Liver (tissue), 9 donors: ENCODE results near the gene PEX5L. TPM values are rescaled to one million over a fixed set of nuclear protein-coding genes. Genes with fewer than 3 reads are reported as not detected.

Experiments
- DNase-seq: peaks from one replicate; pipeline ENCODE4 v3.0.0-alpha.2; 2017; ENCODE audit warnings: low spot score
- H3K27ac ChIP-seq, 2 donors: one replicate each; pipeline ENCODE4 v1.7.0; 2013; ENCODE audit warnings: inconsistent platforms in 2 of 2, low read length in 2 of 2, control low read depth in 1 of 2, low read depth in 1 of 2, mild to moderate bottlenecking in 1 of 2
- H3K27me3 ChIP-seq, 4 donors: one replicate each; pipeline versions ENCODE4 v1.6.1 to v1.7.0; 2013; ENCODE audit warnings: low read length in 3 of 4, inconsistent platforms in 1 of 4, mild to moderate bottlenecking in 1 of 4, moderate library complexity in 1 of 4; ENCODE audit not compliant: control insufficient read depth in 4 of 4, insufficient read depth in 4 of 4
- H3K36me3 ChIP-seq, 4 donors: one replicate each; pipeline versions ENCODE4 v1.6.1 to v1.7.0; 2013; ENCODE audit warnings: low read length in 3 of 4, mild to moderate bottlenecking in 3 of 4, low read depth in 1 of 4, moderate library complexity in 1 of 4; ENCODE audit not compliant: control insufficient read depth in 4 of 4, insufficient read depth in 3 of 4
- H3K4me1 ChIP-seq, 4 donors: one replicate each; pipeline versions ENCODE4 v1.6.1 to v1.7.0; 2013; ENCODE audit warnings: low read length in 3 of 4, mild to moderate bottlenecking in 3 of 4, moderate library complexity in 1 of 4; ENCODE audit not compliant: control insufficient read depth in 4 of 4, insufficient read depth in 4 of 4
- H3K4me3 ChIP-seq, 3 donors: one replicate each; pipeline versions ENCODE4 v1.6.1 to v1.7.0; 2013; ENCODE audit warnings: low read length in 3 of 3, control low read depth in 1 of 3, low read depth in 1 of 3, mild to moderate bottlenecking in 1 of 3
- H3K9ac ChIP-seq, 2 donors: one replicate each; pipeline ENCODE4 v1.7.0; 2013; ENCODE audit warnings: low read length in 2 of 2, mild to moderate bottlenecking in 2 of 2, moderate library complexity in 2 of 2, control low read depth in 1 of 2, low read depth in 1 of 2
- H3K9me3 ChIP-seq, 4 donors: one replicate each; pipeline versions ENCODE4 v1.6.1 to v1.7.0; 2013; ENCODE audit warnings: low read length in 3 of 4; ENCODE audit not compliant: control insufficient read depth in 4 of 4
- EGR1 ChIP-seq, 2 donors: IDR thresholded peaks; 2 replicates each; pipeline ENCODE4 v1.6.1; 2016 to 2018; ENCODE audit warnings: antibody characterized with exemption in 2 of 2, low read depth in 2 of 2
- FOXA1 ChIP-seq: IDR thresholded peaks from 2 replicates; pipeline ENCODE4 v1.6.1; 2016; ENCODE audit warnings: antibody characterized with exemption
- FOXA2 ChIP-seq: IDR thresholded peaks from 2 replicates; pipeline ENCODE4 v1.6.1; 2016; ENCODE audit warnings: antibody characterized with exemption
- GABPA ChIP-seq, 2 donors: IDR thresholded peaks in 1 of 2; conservative IDR thresholded peaks in 1 of 2; 2 replicates each; pipeline ENCODE4 v1.6.1; 2016; ENCODE audit warnings: antibody characterized with exemption in 2 of 2, mild to moderate bottlenecking in 1 of 2, moderate library complexity in 1 of 2
- HNF4A ChIP-seq, 2 donors: conservative IDR thresholded peaks; 2 replicates each; pipeline ENCODE4 v1.6.1; 2016; ENCODE audit warnings: antibody characterized with exemption in 2 of 2, mild to moderate bottlenecking in 2 of 2
- HNF4G ChIP-seq: IDR thresholded peaks from 2 replicates; pipeline ENCODE4 v1.6.1; 2016; ENCODE audit warnings: antibody characterized with exemption
- JUND ChIP-seq, 2 donors: IDR thresholded peaks; 2 replicates each; pipeline ENCODE4 v1.6.1; 2016; ENCODE audit warnings: antibody characterized with exemption in 2 of 2
- NR2F2 ChIP-seq: IDR thresholded peaks from 2 replicates; pipeline ENCODE4 v1.6.1; 2016; ENCODE audit warnings: antibody characterized with exemption
- RAD21 ChIP-seq, 2 donors: IDR thresholded peaks; 2 replicates each; pipeline ENCODE4 v1.6.1; 2016; ENCODE audit warnings: antibody characterized with exemption in 2 of 2, mild to moderate bottlenecking in 2 of 2
- TAF1 ChIP-seq: conservative IDR thresholded peaks from 2 replicates; pipeline ENCODE4 v1.6.1; 2016; ENCODE audit warnings: antibody characterized with exemption, mild to moderate bottlenecking
- YY1 ChIP-seq: IDR thresholded peaks from 2 replicates; pipeline ENCODE4 v1.6.1; 2016; ENCODE audit warnings: antibody characterized with exemption, mild to moderate bottlenecking
- WGBS: extraction: QIAGEN DNeasy Blood & Tissue Kit; methylation state at CpG from one replicate; pipeline ENCODE4 v1.1.7; 2013; 5-methylcytosine and 5-hydroxymethylcytosine counted together
- polyA plus RNA-seq, 2 donors: library from polyadenylated mRNA; stranded (reverse) in 1 of 2; unstranded in 1 of 2; fragments of 200-250 nt in 1 of 2; fragments of >200 nt in 1 of 2; fragmentation: Nextera tagmentation in 1 of 2; extraction: Ambion mirVana in 1 of 2; gene quantifications; one replicate each; pipeline versions ENCODE4 v1.2.1 to v1.2.3, GENCODE V29; 2013 to 2015
- total RNA-seq, 2 donors: library from RNA; depleted of rRNA; stranded (reverse); fragments of >200 nt; gene quantifications; one replicate each; pipeline ENCODE4 v1.2.3, GENCODE V29; 2014
- TF ChIP-seq, protein P1 (sequence below): IDR thresholded peaks from 2 replicates; pipeline ENCODE4 v1.6.1; 2016; ENCODE audit warnings: antibody characterized with exemption
- TF ChIP-seq, protein P2 (sequence below): IDR thresholded peaks from 2 replicates; pipeline ENCODE4 v1.6.1; 2016; ENCODE audit warnings: antibody characterized with exemption
- TF ChIP-seq, protein P3 (sequence below): fragments of 150-350 bp; IDR thresholded peaks from 2 replicates; pipeline ENCODE4 v1.5.1; 2017; ENCODE audit warnings: improper control_type of control experiment, low read depth, low read length; ENCODE audit not compliant: missing input control
- TF ChIP-seq, protein P4 (sequence below): IDR thresholded peaks from 2 replicates; pipeline ENCODE4 v1.6.1; 2016; ENCODE audit warnings: antibody characterized with exemption, mild to moderate bottlenecking
- donor health status: healthy.
- donor health status: healthy.
- donor health status: healthy.
- donor health status: healthy.
- donor health status: healthy.

PEX5L gene
- total and polyA plus RNA-seq, 4 donors, result 0.03 TPM; not detected in 3

DNA sequence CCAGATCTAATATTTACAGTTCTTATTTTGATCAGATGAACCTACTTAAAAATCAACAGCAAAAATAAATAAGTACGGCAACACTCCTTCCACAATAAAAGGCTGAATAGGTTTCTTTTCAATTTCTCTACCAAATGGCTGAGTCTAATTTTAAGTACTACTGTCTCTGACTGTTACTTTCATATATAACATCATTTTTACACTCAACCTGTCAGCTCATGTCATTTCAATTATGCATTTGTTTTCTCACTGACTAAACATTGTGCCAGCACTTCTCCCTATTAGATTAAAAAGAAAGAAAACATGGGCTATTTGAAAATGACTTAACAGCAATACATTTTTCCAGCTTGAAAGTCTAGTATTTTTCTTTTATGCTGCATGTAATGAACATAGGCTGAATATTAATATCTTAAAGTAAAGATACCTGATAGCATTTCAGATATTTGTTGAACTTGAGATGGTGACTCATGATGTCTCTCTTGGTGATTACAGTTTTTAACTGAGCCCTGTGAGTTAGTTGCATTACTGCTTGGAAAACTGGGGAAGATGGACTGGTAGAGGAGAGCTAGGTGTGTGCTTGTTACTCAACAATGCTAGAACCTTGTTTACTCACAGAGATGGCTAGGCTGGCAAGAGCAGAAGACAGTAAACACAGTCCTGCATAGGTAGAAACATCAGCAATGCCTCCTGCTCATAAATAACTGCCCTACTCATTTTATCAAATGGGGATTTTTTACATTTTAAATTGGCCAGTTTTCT lies 73.9 kb downstream of the PEX5L start:
- Histone ChIP-seq H3K27me3 (peaks cover 0 to 8% (median 0%) of the 10 kb centered on the region in 4 donors), H3K4me1 (no peaks in the 10 kb centered on the region), H3K36me3 (no peaks in the 10 kb centered on the region), H3K4me3 (no peak overlapping the region), H3K27ac (no peak overlapping the region), H3K9me3 (no peaks in the 10 kb centered on the region), H3K9ac (no peak overlapping the region)
- no peak for DNase-seq
- TF ChIP-seq TAF1, result no peak
- no peak for TF ChIP-seq YY1
- TF ChIP-seq, protein P1, sequence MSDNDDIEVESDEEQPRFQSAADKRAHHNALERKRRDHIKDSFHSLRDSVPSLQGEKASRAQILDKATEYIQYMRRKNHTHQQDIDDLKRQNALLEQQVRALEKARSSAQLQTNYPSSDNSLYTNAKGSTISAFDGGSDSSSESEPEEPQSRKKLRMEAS, result no peak
- TF ChIP-seq FOXA1, result no peak
- TF ChIP-seq RAD21 (IDR thresholded peaks at IDR 0.05), result no peak
- no peak for TF ChIP-seq NR2F2
- TF ChIP-seq EGR1 (IDR thresholded peaks at IDR 0.05; ENCODE audit: low read depth in 2 of 2), result no peak
- TF ChIP-seq, protein P2, sequence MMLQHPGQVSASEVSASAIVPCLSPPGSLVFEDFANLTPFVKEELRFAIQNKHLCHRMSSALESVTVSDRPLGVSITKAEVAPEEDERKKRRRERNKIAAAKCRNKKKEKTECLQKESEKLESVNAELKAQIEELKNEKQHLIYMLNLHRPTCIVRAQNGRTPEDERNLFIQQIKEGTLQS, result no peak
- no peak for TF ChIP-seq HNF4A (conservative IDR thresholded peaks at IDR 0.05)
- no peak for TF ChIP-seq GABPA (IDR thresholded peaks at IDR 0.05 in 1 of 2, conservative IDR thresholded peaks at IDR 0.05 in 1 of 2)
- no peak for TF ChIP-seq JUND (IDR thresholded peaks at IDR 0.05)
- TF ChIP-seq, protein P3, sequence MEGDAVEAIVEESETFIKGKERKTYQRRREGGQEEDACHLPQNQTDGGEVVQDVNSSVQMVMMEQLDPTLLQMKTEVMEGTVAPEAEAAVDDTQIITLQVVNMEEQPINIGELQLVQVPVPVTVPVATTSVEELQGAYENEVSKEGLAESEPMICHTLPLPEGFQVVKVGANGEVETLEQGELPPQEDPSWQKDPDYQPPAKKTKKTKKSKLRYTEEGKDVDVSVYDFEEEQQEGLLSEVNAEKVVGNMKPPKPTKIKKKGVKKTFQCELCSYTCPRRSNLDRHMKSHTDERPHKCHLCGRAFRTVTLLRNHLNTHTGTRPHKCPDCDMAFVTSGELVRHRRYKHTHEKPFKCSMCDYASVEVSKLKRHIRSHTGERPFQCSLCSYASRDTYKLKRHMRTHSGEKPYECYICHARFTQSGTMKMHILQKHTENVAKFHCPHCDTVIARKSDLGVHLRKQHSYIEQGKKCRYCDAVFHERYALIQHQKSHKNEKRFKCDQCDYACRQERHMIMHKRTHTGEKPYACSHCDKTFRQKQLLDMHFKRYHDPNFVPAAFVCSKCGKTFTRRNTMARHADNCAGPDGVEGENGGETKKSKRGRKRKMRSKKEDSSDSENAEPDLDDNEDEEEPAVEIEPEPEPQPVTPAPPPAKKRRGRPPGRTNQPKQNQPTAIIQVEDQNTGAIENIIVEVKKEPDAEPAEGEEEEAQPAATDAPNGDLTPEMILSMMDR, result no peak
- 73% methylated on average over 1 of the region's 1 CpG for WGBS

DNA sequence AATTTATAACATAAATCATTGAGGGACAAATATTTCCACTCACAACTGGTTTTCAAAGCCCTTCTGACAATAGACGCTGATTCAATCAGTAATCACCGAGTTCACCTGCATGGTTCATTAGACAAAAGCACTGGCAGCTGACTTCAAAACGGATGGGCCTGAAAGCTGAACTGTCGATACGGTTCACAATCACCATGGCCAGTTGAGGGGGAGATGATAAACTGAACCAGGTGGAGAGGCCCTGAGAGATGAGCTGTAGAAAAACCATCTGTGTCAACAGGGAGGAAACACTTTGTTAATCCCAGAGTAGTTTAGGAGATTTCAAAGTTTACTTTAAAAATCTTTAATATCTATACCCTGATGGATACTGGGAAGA lies 75.0 kb downstream of the PEX5L start:
- Histone ChIP-seq H3K4me3 (no peak overlapping the region), H3K36me3 (no peaks in the 10 kb centered on the region), H3K9me3 (no peaks in the 10 kb centered on the region), H3K27me3 (peaks cover 0 to 8% (median 0%) of the 10 kb centered on the region in 4 donors), H3K9ac (no peak overlapping the region), H3K4me1 (no peaks in the 10 kb centered on the region), H3K27ac (no peak overlapping the region)
- no peak for TF ChIP-seq EGR1 (IDR thresholded peaks at IDR 0.05; ENCODE audit: low read depth in 2 of 2)
- no peak for TF ChIP-seq HNF4G
- TF ChIP-seq, protein P2, result no peak
- no peak for TF ChIP-seq TAF1
- no peak for TF ChIP-seq GABPA (IDR thresholded peaks at IDR 0.05 in 1 of 2, conservative IDR thresholded peaks at IDR 0.05 in 1 of 2)
- no peak for TF ChIP-seq FOXA2
- TF ChIP-seq YY1, result no peak
- no peak for TF ChIP-seq FOXA1
- TF ChIP-seq, protein P4, sequence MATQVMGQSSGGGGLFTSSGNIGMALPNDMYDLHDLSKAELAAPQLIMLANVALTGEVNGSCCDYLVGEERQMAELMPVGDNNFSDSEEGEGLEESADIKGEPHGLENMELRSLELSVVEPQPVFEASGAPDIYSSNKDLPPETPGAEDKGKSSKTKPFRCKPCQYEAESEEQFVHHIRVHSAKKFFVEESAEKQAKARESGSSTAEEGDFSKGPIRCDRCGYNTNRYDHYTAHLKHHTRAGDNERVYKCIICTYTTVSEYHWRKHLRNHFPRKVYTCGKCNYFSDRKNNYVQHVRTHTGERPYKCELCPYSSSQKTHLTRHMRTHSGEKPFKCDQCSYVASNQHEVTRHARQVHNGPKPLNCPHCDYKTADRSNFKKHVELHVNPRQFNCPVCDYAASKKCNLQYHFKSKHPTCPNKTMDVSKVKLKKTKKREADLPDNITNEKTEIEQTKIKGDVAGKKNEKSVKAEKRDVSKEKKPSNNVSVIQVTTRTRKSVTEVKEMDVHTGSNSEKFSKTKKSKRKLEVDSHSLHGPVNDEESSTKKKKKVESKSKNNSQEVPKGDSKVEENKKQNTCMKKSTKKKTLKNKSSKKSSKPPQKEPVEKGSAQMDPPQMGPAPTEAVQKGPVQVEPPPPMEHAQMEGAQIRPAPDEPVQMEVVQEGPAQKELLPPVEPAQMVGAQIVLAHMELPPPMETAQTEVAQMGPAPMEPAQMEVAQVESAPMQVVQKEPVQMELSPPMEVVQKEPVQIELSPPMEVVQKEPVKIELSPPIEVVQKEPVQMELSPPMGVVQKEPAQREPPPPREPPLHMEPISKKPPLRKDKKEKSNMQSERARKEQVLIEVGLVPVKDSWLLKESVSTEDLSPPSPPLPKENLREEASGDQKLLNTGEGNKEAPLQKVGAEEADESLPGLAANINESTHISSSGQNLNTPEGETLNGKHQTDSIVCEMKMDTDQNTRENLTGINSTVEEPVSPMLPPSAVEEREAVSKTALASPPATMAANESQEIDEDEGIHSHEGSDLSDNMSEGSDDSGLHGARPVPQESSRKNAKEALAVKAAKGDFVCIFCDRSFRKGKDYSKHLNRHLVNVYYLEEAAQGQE, result no peak
- TF ChIP-seq, protein P1, result no peak
- DNase-seq, result no peak
- 65% methylated on average over 5 of the region's 5 CpGs for WGBS
